ENCODE measurements around the gene OSBPL5. TPM values are rescaled to one million over a fixed set of nuclear protein-coding genes. Genes with fewer than 3 reads are reported as not detected.
A peak's percentile ranks its signal among the peaks of the same experiment; 100 is the strongest.

OSBPL5 gene
- total RNA-seq, 1 experiment from 2014 or later: 16.1 TPM

DNA sequence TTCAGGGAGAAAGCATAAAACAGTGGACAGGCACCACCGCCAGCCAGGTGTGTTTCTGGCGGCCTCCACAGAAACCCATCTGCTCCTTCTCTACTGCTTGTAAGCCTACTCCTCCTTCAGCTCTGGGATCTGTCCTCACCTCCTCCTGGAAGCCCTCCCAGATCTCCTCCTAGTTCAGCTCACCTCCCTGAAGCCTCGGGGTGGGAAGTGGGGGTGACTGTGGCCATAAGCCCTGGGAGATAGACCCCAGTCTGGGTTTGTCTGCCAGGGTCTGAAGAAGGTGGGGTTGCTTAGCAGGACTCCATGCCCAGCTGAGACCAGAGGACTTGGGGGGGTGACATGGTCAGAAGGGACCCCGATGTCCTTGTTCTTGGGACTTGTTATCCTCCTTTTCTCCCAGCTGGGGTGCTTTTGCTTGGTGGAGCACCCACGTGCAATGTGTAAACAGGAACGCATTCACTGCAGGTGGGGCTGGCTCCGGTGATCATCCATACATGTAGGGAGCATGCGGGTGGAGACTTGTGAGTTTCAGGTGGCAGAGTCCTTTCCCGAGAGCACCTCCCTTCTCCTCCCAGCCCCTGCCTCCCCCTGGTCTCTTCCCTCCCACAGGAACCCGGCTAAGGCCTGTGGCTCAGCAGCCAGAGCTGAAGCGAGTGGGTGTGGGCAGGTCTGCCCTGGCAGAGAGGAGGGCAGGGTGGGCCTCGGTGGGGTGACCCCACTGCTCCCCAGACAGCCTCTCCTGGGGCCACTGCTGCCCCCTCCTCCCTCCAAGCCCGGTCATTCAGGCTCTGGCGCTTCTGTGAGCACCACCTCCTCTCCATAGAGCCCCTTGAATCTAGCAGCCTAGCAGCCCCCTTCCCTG lies 27.6 kb upstream of the OSBPL5 start:
- Histone ChIP-seq H3K79me2 (ENCODE audit: insufficient read depth, low read length) (no peaks in the 10 kb centered on the region), H2BK5ac (ENCODE audit: insufficient read length, low read length) (no peak overlapping the region), H3K27me3 (ENCODE audit: insufficient read depth, low read length) (no peaks in the 10 kb centered on the region), H2BK20ac (ENCODE audit: low read depth, low read length, poor library complexity, severe bottlenecking) (no peak overlapping the region), H4K8ac (replicated peaks; ENCODE audit: insufficient read length, low read depth, low read length) (no peak overlapping the region), H3K4me2 (ENCODE audit: insufficient read depth, insufficient read length, low read length) (no peak overlapping the region), H3K27ac (ENCODE audit: insufficient read length, low read depth, low read length) (no peak overlapping the region), H3K14ac (ENCODE audit: insufficient read depth, low read length) (peak overlapping the region; percentile 24; the same call in 1 of the 2 replicates), H4K5ac (ENCODE audit: insufficient read length, low read depth, low read length) (no peak overlapping the region), H3K23me2 (ENCODE audit: insufficient read length, low read depth, low read length, poor library complexity, severe bottlenecking) (no peaks in the 10 kb centered on the region), H2BK120ac (ENCODE audit: low read depth, low read length, poor library complexity, severe bottlenecking) (no peak overlapping the region), H2AK5ac (ENCODE audit: insufficient read length, low read length) (no peak overlapping the region), H3K4ac (ENCODE audit: low read depth, low read length) (no peak overlapping the region), H2BK15ac (ENCODE audit: low read depth, low read length) (no peak overlapping the region), H3K56ac (ENCODE audit: insufficient read length, low read depth, low read length) (no peak overlapping the region), H3K23ac (ENCODE audit: insufficient read length, low read depth, low read length) (no peak overlapping the region), H3K4me1 (ENCODE audit: insufficient read depth, low read length) (peaks cover 6% of the 10 kb centered on the region; the same call in 1 of the 2 replicates), H3K18ac (ENCODE audit: insufficient read length, low read depth, low read length) (no peak overlapping the region), H3K9ac (ENCODE audit: extremely low read depth, insufficient read length, low read length) (no peak overlapping the region), H3T11ph (ENCODE audit: low read length) (no peak overlapping the region), H4K20me1 (ENCODE audit: control insufficient read depth, insufficient read depth, insufficient read length) (no peaks in the 10 kb centered on the region), H2BK12ac (ENCODE audit: insufficient read length, low read depth, low read length) (no peak overlapping the region), H3K79me1 (ENCODE audit: insufficient read depth, low read depth, low read length, poor library complexity, severe bottlenecking) (no peaks in the 10 kb centered on the region), H3K9me3 (ENCODE audit: control insufficient read depth, low read depth, low read length) (no peaks in the 10 kb centered on the region), H2AFZ (ENCODE audit: low read length) (no peak overlapping the region), H4K91ac (ENCODE audit: insufficient read length, low read depth, low read length) (no peak overlapping the region)
- WGBS (ENCODE audit: extremely low coverage, insufficient read length, low lambda C conversion rate): no CpG with 5 or more reads among the region's 14 CpGs
- H3K4me1 Mint-ChIP-seq: peaks cover 39 to 53% of the 10 kb centered on the region in 2 experiments
- no peak overlapping the region; a peak in 1 of 7 replicates for H3K27ac Mint-ChIP-seq
- H3K9me3 Mint-ChIP-seq: peaks cover 0 to 3% of the 10 kb centered on the region in 2 experiments; a peak in 1 of 5 replicates
- no peak overlapping the region; a peak in 1 of 5 replicates for H3K4me3 Mint-ChIP-seq
- H3K27me3 Mint-ChIP-seq (ENCODE audit: low read depth): peaks cover 13% of the 10 kb centered on the region
- TF ChIP-seq, protein P1, sequence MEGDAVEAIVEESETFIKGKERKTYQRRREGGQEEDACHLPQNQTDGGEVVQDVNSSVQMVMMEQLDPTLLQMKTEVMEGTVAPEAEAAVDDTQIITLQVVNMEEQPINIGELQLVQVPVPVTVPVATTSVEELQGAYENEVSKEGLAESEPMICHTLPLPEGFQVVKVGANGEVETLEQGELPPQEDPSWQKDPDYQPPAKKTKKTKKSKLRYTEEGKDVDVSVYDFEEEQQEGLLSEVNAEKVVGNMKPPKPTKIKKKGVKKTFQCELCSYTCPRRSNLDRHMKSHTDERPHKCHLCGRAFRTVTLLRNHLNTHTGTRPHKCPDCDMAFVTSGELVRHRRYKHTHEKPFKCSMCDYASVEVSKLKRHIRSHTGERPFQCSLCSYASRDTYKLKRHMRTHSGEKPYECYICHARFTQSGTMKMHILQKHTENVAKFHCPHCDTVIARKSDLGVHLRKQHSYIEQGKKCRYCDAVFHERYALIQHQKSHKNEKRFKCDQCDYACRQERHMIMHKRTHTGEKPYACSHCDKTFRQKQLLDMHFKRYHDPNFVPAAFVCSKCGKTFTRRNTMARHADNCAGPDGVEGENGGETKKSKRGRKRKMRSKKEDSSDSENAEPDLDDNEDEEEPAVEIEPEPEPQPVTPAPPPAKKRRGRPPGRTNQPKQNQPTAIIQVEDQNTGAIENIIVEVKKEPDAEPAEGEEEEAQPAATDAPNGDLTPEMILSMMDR (conservative IDR thresholded peaks at IDR 0.05): no peak
- H3K36me3 Mint-ChIP-seq (ENCODE audit: insufficient read depth in 1 of 3, low read depth in 3 of 3): no peaks in the 10 kb centered on the region; a peak in 1 of 7 replicates
- no peak for DNase-seq
